SK-N-MC (cell line): Measurements from ENCODE around the gene MEF2D.

Source experiments
- DNase-seq: peaks from one replicate; pipeline ENCODE4 v3.0.0-alpha.2; 2011; ENCODE audit warnings: low read depth, low spot score
- H3K27ac ChIP-seq: fragments of 200-600 bp; sonication (generic); 2 replicates; pipeline ENCODE4 v1.5.1; 2016; ENCODE audit warnings: mixed run types
- H3K36me3 ChIP-seq: fragments of 200-600 bp; sonication (generic); 2 replicates; pipeline ENCODE4 v1.6.1; 2017; ENCODE audit warnings: antibody characterized with exemption, low read length, mixed read lengths; ENCODE audit not compliant: insufficient read depth
- H3K4me3 ChIP-seq: fragments of 200-600 bp; sonication (generic); 2 replicates; pipeline ENCODE4 v1.5.1; 2016
- H3K9ac ChIP-seq: fragments of 200-600 bp; sonication (generic); 2 replicates; pipeline ENCODE4 v1.8.0; 2017; ENCODE audit warnings: mixed run types, mixed read lengths; ENCODE audit not compliant: insufficient read length
- H3K9me3 ChIP-seq: fragments of 200-600 bp; sonication (generic); 2 replicates; pipeline ENCODE4 v1.6.1; 2017; ENCODE audit warnings: low read depth, mild to moderate bottlenecking, antibody characterized with exemption, low read length, moderate library complexity, mixed read lengths
- EZH2 ChIP-seq: fragments of 200-600 bp; sonication (generic); IDR thresholded peaks from one replicate; pipeline ENCODE4 v1.6.1; 2017; ENCODE audit warnings: antibody characterized with exemption
- FOXP2 ChIP-seq: optimal IDR thresholded peaks from 2 replicates; pipeline ENCODE3; 2011; ENCODE audit warnings: mild to moderate bottlenecking, moderate library complexity; ENCODE audit not compliant: insufficient read depth; ENCODE audit errors: extremely low read length, control extremely low read depth
- POLR2AphosphoS5 ChIP-seq: IDR thresholded peaks from 2 replicates; pipeline ENCODE4 v1.6.1; 2012; ENCODE audit warnings: mild to moderate bottlenecking, low read depth, low read length, borderline replicate concordance

Gene MEF2D

DNA sequence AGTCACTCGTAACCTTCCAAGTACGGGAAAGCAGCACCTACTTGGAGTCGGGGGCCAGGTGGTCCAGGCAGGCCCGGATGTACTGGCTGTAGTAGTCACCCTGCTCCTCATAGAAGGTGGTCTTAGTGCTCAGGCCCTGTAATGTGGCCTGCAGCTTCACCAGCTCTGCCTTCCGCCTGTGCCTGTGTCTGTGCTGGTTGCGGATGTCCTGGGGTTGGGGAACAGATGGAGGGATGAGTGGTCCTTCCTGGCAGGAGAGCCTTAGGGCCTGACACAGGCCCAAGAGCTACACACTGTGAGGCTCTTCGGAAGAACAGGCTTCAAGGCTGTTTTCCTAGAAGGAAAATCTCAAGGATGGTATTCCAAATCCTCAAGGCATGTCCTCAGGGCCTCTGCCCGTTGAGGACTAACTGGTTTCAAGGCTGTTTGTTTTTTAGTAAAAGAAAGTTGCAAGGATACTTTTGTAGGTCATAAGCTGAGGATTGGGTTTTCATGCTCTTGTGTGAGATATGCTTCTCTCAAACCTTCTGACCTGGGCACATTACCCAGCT is 28.4 kb upstream of the MEF2D start:
- Histone ChIP-seq H3K4me3 (no peak overlapping the region), H3K36me3 (peaks cover 15% of the 10 kb centered on the region; the same call in 1 of the 2 replicates), H3K27ac (no peak overlapping the region), H3K9me3 (no peaks in the 10 kb centered on the region), H3K9ac (no peak overlapping the region)
- TF ChIP-seq FOXP2 (no peak), EZH2 (no peak), POLR2AphosphoS5 (no peak)
- DNase-seq: no peak

DNA sequence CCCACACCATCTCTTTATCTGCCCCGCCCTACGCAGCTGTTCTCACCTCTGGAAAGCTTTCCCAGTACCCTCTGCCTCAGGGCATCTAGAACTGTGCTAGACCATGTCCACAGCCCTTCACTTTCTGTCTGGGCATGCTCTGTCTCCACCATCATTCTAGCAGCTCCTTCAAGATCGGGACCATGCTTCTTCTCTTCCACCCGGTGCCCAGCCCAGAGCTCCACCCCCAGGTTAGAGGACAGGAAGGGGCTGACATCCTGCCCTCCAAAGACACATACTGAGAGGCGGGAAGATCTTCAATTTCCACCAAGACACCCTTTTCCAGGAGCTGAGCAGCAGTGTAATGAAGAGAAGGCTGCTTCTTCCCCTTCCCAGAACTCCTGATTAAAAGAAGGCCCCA is 27.7 kb upstream of the MEF2D start:
- Histone ChIP-seq H3K9ac (no peak overlapping the region), H3K27ac (no peak overlapping the region), H3K36me3 (peaks cover 15% of the 10 kb centered on the region; the same call in 1 of the 2 replicates), H3K9me3 (no peaks in the 10 kb centered on the region), H3K4me3 (no peak overlapping the region)
- TF ChIP-seq POLR2AphosphoS5 (no peak), FOXP2 (no peak), EZH2 (no peak)
- no peak for DNase-seq

DNA sequence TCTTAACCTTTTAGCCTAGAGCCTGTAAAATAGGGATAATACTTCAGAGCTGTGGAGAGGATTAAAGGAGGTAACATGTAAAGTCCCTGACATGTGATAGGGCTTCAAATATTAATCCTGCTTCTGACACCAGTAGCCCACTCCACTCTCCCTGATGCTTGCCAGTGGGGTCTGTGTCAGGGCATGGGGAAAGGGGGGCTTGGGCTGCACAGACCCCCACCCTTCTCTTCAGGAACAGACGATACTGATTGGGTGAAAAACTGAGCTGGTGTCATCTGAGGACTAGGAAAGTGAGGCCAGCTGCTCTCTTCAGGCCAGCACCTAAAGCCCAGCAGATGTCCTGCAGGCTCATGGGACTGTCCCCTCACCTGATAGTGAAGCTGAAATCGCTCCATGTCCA is 27.0 kb upstream of the MEF2D start:
- TF ChIP-seq POLR2AphosphoS5 (no peak), EZH2 (no peak), FOXP2 (no peak)
- Histone ChIP-seq H3K27ac (no peak overlapping the region), H3K36me3 (peaks cover 15% of the 10 kb centered on the region; the same call in 1 of the 2 replicates), H3K4me3 (no peak overlapping the region), H3K9ac (no peak overlapping the region), H3K9me3 (no peaks in the 10 kb centered on the region)
- DNase-seq: no peak

GRCh38 chr1:156525856-156526489 is 25.4 kb upstream of the MEF2D start:
- no peak overlapping the region for H3K4me3 ChIP-seq
- DNase-seq: no peak
- H3K9ac ChIP-seq: no peak overlapping the region
- no peaks in the 10 kb centered on the region for H3K9me3 ChIP-seq
- TF ChIP-seq POLR2AphosphoS5: no peak
- no peak for TF ChIP-seq FOXP2
- no peak for TF ChIP-seq EZH2
- no peak overlapping the region for H3K27ac ChIP-seq
- peaks cover 15% of the 10 kb centered on the region; the same call in 1 of the 2 replicates for H3K36me3 ChIP-seq

GRCh38 chr1:156525071-156525501 is 24.5 kb upstream of the MEF2D start:
- no peak for TF ChIP-seq FOXP2
- no peak for TF ChIP-seq EZH2
- TF ChIP-seq POLR2AphosphoS5: no peak
- peak overlapping the region; percentile 3 for H3K9ac ChIP-seq
- 0 out of 2 replicates have a peak overlapping the region, but pooled peaks have one; percentile 2 for H3K4me3 ChIP-seq
- H3K36me3 ChIP-seq: peaks cover 9% of the 10 kb centered on the region; the same call in 1 of the 2 replicates
- no peak for DNase-seq
- H3K27ac ChIP-seq: peak overlapping the region; percentile 22; the same call in 1 of the 2 replicates
- no peaks in the 10 kb centered on the region for H3K9me3 ChIP-seq

- TF ChIP-seq EZH2 (no peak), POLR2AphosphoS5 (no peak), FOXP2 (no peak)
- no peak for DNase-seq
- Histone ChIP-seq H3K36me3 (peaks cover 6% of the 10 kb centered on the region; the same call in 1 of the 2 replicates), H3K27ac (no peak overlapping the region), H3K4me3 (no peak overlapping the region), H3K9ac (no peak overlapping the region), H3K9me3 (no peaks in the 10 kb centered on the region)
Measured at GRCh38 chr1:156524481-156524869, 23.9 kb upstream of the MEF2D start.

GRCh38 chr1:156523801-156524480 is 23.4 kb upstream of the MEF2D start:
- H3K9ac ChIP-seq: no peak overlapping the region
- TF ChIP-seq EZH2 (no peak), FOXP2 (no peak), POLR2AphosphoS5 (no peak)
- DNase-seq: no peak
- no peak overlapping the region for H3K27ac ChIP-seq
- no peak overlapping the region for H3K4me3 ChIP-seq
- no peaks in the 10 kb centered on the region for H3K9me3 ChIP-seq
- H3K36me3 ChIP-seq: peaks cover 5% of the 10 kb centered on the region; the same call in 1 of the 2 replicates

DNA sequence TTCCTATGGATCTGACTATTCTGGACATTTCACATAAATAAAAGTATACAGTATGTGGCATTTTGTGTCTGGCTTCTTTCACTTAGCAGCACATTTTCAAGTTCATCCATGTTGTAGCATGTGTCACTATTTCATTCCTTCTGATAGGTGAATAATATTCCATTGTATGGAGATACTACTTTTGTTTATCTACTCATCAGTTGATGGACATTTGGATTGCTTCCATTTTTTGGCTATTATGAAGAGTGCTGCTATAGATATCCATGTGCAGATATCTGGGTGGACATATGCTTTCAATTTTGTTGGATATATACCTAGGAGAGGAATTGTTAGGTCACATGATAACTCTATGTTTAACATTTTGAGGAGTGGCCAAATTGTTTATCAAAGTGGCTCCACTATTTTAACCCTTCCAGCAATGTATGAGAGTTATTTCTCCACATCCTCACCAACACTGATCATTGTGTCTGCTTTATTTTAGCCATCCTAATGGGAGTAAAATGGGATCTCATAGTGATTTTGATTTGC is 21.9 kb upstream of the MEF2D start:
- Histone ChIP-seq H3K9me3 (no peaks in the 10 kb centered on the region), H3K36me3 (no peaks in the 10 kb centered on the region; the same call in 1 of the 2 replicates), H3K27ac (no peak overlapping the region), H3K9ac (no peak overlapping the region), H3K4me3 (no peak overlapping the region)
- no peak for DNase-seq
- no peak for TF ChIP-seq FOXP2
- no peak for TF ChIP-seq POLR2AphosphoS5
- TF ChIP-seq EZH2: no peak
